ENCODE results near the gene LRTM2. TPM values are rescaled to one million over a fixed set of nuclear protein-coding genes. Genes with fewer than 3 reads are reported as not detected.

Gene LRTM2
- total and polyA plus RNA-seq, 12 donors, result 0.06 TPM; not detected in 11

DNA sequence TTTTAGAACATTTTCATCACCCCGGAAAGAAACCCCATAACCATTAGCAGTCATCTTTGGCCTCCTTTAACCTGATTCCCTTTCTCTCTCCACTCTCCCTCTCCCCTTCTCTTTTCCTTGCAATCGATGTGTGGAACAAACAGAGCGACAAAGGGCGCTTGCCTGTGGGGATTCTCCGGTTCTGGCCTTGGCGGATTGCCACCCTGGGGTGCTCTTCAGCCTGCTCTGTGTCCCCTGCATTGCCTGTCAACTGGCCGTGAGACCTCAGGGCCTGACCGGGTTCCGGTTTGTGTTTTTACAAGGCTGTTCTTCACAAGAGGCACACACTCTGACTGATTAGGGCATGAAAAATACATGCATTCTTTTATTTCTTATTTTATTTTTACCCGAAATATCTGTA lies 27.8 kb downstream of the LRTM2 start:
- no peaks in the 10 kb centered on the region for H3K27me3 ChIP-seq
- WGBS, 4 donors, result 56 to 72% (median 63%) methylated on average over 10 of the region's 10 CpGs
- no peaks in the 10 kb centered on the region for H3K36me3 ChIP-seq (replicated peaks in 1 of 2)
- H3K27ac ChIP-seq, result no peak overlapping the region
- intact Hi-C loops (cut with DNase I), result no loop called here
- DNase-seq, result no peak
- H3K4me3 ChIP-seq, result no peak overlapping the region
- TF ChIP-seq POLR2A (IDR thresholded peaks at IDR 0.05), result no peak
- TF ChIP-seq, protein P1, sequence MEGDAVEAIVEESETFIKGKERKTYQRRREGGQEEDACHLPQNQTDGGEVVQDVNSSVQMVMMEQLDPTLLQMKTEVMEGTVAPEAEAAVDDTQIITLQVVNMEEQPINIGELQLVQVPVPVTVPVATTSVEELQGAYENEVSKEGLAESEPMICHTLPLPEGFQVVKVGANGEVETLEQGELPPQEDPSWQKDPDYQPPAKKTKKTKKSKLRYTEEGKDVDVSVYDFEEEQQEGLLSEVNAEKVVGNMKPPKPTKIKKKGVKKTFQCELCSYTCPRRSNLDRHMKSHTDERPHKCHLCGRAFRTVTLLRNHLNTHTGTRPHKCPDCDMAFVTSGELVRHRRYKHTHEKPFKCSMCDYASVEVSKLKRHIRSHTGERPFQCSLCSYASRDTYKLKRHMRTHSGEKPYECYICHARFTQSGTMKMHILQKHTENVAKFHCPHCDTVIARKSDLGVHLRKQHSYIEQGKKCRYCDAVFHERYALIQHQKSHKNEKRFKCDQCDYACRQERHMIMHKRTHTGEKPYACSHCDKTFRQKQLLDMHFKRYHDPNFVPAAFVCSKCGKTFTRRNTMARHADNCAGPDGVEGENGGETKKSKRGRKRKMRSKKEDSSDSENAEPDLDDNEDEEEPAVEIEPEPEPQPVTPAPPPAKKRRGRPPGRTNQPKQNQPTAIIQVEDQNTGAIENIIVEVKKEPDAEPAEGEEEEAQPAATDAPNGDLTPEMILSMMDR (IDR thresholded peaks at IDR 0.05), result no peak
- no peaks in the 10 kb centered on the region for H3K9me3 ChIP-seq (replicated peaks in 1 of 3)
- no peaks in the 10 kb centered on the region for H3K4me1 ChIP-seq (replicated peaks in 1 of 2)

DNA sequence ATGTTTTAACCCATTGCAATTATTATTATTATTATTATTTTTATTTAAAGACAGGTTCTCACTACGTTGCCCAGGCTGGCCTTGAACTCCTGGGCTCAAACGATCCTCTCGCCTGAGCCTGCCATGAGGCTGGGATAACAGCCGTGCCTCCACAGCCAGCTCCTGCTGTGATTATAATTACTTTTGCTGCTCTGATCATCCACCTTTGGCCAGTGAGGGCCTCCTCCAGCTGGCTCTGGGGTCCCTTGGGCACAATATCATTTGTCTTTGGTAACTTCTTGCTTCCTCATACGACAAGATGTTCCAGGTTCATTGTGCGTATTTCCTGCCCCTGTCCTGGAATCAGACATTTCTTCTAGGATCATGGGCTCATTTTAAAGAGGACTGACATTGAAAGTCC lies 28.4 kb downstream of the LRTM2 start:
- no peak overlapping the region for H3K4me3 ChIP-seq
- WGBS, 4 donors, result 62 to 73% (median 69%) methylated on average over 6 of the region's 6 CpGs
- H3K4me1 ChIP-seq (replicated peaks in 1 of 2), result no peaks in the 10 kb centered on the region
- DNase-seq, result no peak
- H3K27me3 ChIP-seq, result no peaks in the 10 kb centered on the region
- no peak for TF ChIP-seq POLR2A (IDR thresholded peaks at IDR 0.05)
- TF ChIP-seq, protein P1 (IDR thresholded peaks at IDR 0.05), result no peak
- H3K9me3 ChIP-seq (replicated peaks in 1 of 3), result no peaks in the 10 kb centered on the region
- intact Hi-C loops (cut with DNase I), result no loop called here
- no peak overlapping the region for H3K27ac ChIP-seq
- H3K36me3 ChIP-seq (replicated peaks in 1 of 2), result no peaks in the 10 kb centered on the region

DNA sequence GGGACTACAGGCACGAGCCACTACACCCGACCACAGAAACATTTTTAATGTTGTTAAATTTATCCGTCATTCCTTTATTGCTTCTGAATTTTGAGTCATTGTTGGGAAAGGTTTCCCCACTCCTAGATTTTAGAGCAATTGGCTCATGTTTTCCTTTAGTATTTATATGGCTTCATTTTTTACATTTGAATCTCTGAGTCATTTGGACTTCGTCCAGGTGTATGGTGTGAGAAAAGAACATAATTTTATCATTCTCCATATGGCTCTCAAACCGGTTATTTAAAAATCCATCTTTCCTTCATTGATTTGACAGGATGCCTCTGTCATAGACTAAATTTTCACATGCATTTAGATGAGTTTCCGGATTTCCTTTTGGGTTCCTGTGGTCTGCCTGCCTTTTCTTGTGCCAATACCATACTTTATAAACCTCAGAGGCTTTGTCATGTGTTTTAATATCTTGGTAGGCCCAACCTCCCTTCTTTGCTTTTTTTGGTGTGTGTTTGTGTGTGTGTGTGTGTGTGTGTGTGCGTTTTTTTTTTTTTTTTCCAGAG lies 30.9 kb downstream of the LRTM2 start:
- peaks cover 0 to 10% (median 0%) of the 10 kb centered on the region in 3 donors for H3K9me3 ChIP-seq (replicated peaks in 1 of 3)
- intact Hi-C loops (cut with DNase I), result no loop called here
- 68 to 73% (median 70%) methylated on average over 7 of the region's 7 CpGs for WGBS, 4 donors

DNA sequence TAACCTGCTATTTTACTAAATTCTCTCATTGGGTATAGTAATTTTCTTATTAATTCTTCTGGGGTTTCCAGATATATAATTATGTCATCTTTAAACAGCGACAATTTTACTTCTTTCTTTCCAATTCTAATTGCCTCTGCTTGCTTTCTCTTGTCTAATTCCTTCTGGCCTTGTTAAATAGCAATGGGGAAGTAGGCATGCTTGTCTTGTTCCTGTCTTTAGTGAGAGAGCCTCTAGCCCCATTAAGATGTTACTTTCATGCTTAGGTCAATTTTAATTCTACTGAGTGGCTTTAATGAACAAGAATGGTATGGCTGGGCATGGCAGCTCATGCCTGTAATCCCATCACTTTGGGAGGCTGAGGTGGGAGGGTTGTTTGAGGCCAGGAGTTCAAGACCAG lies 31.7 kb downstream of the LRTM2 start:
- Histone ChIP-seq H3K36me3 (replicated peaks in 1 of 2) (no peaks in the 10 kb centered on the region), H3K4me1 (replicated peaks in 1 of 2) (no peaks in the 10 kb centered on the region), H3K27ac (no peak overlapping the region), H3K27me3 (no peaks in the 10 kb centered on the region), H3K9me3 (replicated peaks in 1 of 3) (peaks cover 0 to 10% (median 0%) of the 10 kb centered on the region in 3 donors), H3K4me3 (no peak overlapping the region)
- TF ChIP-seq, protein P1 (IDR thresholded peaks at IDR 0.05), result no peak
- TF ChIP-seq POLR2A (IDR thresholded peaks at IDR 0.05), result no peak
- intact Hi-C loops (cut with DNase I), result no loop called here
- DNase-seq, result no peak
- WGBS, 4 donors, result 78 to 89% (median 86%) methylated on average over 1 of the region's 1 CpG

More for the DNA sequence above, 30.9 kb downstream of the LRTM2 start:
- Histone ChIP-seq H3K27ac (no peak overlapping the region), H3K36me3 (replicated peaks in 1 of 2) (no peaks in the 10 kb centered on the region), H3K27me3 (no peaks in the 10 kb centered on the region), H3K4me1 (replicated peaks in 1 of 2) (no peaks in the 10 kb centered on the region), H3K4me3 (no peak overlapping the region)
- TF ChIP-seq POLR2A (IDR thresholded peaks at IDR 0.05), result no peak
- TF ChIP-seq, protein P1 (IDR thresholded peaks at IDR 0.05), result no peak
- no peak for DNase-seq
